GM12801 (cell line): ENCODE data around the gene SLC25A44.

Source experiments
- CTCF ChIP-seq: IDR thresholded peaks from one replicate; pipeline ENCODE4 v1.5.1; 2011; ENCODE audit warnings: control low read depth; ENCODE audit not compliant: insufficient read length; ENCODE audit errors: extremely low read depth

SLC25A44 gene

GRCh38 chr1:156203331-156203730 lies 9.4 kb downstream of the SLC25A44 start:
- TF ChIP-seq CTCF, result no peak

- no peak for TF ChIP-seq CTCF
Observed at GRCh38 chr1:156204686-156205085, 10.8 kb downstream of the SLC25A44 start.

DNA sequence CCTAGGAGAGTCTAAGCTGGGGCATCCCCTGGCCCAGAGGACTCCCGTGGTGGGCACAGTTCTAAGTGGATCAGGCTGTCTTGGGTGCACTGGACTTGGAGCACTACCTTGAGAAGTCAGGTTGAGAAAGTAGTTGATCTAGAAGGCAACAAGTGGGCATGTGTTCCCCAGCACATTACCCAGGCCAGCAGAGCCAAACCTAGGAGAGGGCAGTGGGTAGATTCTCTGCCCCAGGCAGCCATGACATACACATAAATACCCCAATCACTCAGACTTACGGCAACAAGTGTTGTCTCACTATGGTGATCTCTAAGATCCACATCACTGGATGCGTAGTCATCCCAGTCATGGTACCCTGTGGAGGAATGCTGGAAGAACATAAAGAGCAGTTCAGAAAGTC lies 17.3 kb downstream of the SLC25A44 start:
- no peak for TF ChIP-seq CTCF

GRCh38 chr1:156212130-156212529 lies 18.2 kb downstream of the SLC25A44 start:
- no peak for TF ChIP-seq CTCF

GRCh38 chr1:156212833-156213643 lies 19.1 kb downstream of the SLC25A44 start, which contains the start of gene PMF1:
PMF1 (plus strand) TSS chr1:156213007; CDS start chr1:156213016, 9 bp downstream.
- TF ChIP-seq CTCF, result no peak

DNA sequence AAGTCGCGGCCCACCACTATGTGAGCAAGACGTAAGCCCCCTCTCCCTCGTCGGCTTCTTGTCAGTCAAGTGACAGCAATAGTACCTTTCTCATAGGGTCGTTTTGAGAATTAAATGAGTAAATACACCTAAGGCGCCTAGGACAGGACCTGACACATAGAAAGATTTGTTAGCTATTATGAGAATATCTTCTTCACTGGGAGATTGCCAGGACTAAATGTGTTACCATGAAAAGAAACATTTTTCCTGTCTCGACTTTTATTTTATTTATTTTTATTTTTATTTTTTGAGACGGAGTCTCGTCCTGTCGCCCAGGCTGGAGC lies 19.7 kb downstream of the SLC25A44 start:
- no peak for TF ChIP-seq CTCF

GRCh38 chr1:156214024-156214748 lies 20.3 kb downstream of the SLC25A44 start:
- no peak for TF ChIP-seq CTCF
